Colonic mucosa (tissue), 4 donors: ENCODE results near the gene SLC39A3. TPM values are rescaled to one million over a fixed set of nuclear protein-coding genes. Genes with fewer than 3 reads are reported as not detected.

Experiments used
- DNase-seq: peaks from one replicate; pipeline ENCODE4 v3.0.0-alpha.2; 2020
- H3K27ac ChIP-seq: fragments of 200-600 bp; one replicate; pipeline ENCODE4 v1.8.0; 2021
- H3K27me3 ChIP-seq: fragments of 200-600 bp; one replicate; pipeline ENCODE4 v1.8.0; 2021
- H3K36me3 ChIP-seq: fragments of 200-600 bp; one replicate; pipeline ENCODE4 v1.8.0; 2021
- H3K4me1 ChIP-seq: fragments of 200-600 bp; one replicate; pipeline ENCODE4 v1.8.0; 2021; ENCODE audit warnings: mild to moderate bottlenecking
- H3K4me3 ChIP-seq: fragments of 200-600 bp; one replicate; pipeline ENCODE4 v1.8.0; 2021
- H3K9ac ChIP-seq, 2 donors: one replicate each; pipeline ENCODE4 v1.7.0; 2013; ENCODE audit warnings: control low read depth in 2 of 2, low read depth in 2 of 2, low read length in 2 of 2
- H3K9me3 ChIP-seq: fragments of 200-600 bp; one replicate; pipeline ENCODE4 v1.8.0; 2021
- intact Hi-C: fragments of 100-400 bp; cut with DNase I; formaldehyde crosslinking; loops from one replicate; pipeline ENCODE4 v1.14.1; 2022
- total RNA-seq, 2 donors: library from RNA; stranded (reverse); fragmentation: NEBNext Ultra II Directional in 1 of 2; extraction: Animal tissue kit (Norgen Biotek cat#: 25700) in 1 of 2; gene quantifications; one replicate each; pipeline ENCODE4 v1.2.1, GENCODE V29; 2021
- TF ChIP-seq, protein P1 (sequence below): fragments of 200-600 bp; IDR thresholded peaks from one replicate; pipeline ENCODE4 v1.8.0; 2022; ENCODE audit warnings: antibody characterized with exemption, mild to moderate bottlenecking
- donor health status: healthy.
- donor health status: DM: no; HTN: no; CAD: no.
- donor health status: DM: no; HTN: no; CAD: no.

SLC39A3 gene
- total RNA-seq, 2 donors from 2014 or later, result 14.8 to 34.3 TPM

DNA sequence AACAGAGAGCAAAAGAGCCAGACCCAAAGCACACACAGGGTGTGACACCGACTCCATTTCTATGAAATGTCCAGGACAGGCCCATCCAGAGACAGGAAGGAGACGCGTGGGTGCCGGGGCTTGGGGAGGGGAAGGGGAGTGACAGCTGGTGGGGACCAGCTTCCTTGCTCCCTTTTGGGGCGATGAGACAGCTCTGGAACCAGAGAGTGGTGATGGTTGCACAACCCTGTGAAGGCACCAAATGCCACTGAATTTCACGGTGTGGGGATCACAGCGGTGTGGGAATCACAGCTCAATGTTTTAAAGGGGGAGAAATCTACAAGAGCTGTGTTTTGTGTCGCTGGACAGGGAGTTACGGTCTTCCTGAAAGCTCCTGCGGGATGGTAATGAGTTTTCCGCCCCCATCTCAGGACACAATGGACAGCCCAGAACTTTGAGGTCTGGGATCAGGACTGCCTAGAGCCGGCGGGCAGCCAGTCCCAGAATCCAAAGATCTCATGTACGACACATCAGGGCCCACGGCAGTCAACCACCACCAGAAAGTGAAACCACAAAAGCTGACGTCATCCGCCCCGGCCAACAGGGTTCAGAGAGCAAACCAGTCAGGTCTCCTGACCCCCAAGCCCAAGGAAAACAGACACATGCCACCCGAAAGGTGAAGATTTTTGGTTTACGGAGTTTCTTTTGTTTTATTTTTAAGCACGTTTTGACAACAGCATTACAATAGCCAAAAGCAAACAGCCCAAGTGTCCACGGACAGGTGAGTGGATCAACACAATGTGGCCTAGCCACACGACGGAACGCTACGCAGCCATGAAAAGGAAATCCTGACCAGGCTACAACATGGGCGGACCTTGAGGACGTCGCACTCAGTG is 36.0 kb upstream of the SLC39A3 start:
- Histone ChIP-seq H3K27me3 (no peaks in the 10 kb centered on the region), H3K4me3 (no peak overlapping the region), H3K4me1 (peaks cover 6% of the 10 kb centered on the region), H3K27ac (peak overlapping the region; percentile 43), H3K9me3 (no peaks in the 10 kb centered on the region), H3K36me3 (no peaks in the 10 kb centered on the region), H3K9ac (peak overlapping the region; percentile 35 to 56)
- DNase-seq, result peak; percentile 45
- intact Hi-C loops, result no loop called here
- TF ChIP-seq, protein P1, sequence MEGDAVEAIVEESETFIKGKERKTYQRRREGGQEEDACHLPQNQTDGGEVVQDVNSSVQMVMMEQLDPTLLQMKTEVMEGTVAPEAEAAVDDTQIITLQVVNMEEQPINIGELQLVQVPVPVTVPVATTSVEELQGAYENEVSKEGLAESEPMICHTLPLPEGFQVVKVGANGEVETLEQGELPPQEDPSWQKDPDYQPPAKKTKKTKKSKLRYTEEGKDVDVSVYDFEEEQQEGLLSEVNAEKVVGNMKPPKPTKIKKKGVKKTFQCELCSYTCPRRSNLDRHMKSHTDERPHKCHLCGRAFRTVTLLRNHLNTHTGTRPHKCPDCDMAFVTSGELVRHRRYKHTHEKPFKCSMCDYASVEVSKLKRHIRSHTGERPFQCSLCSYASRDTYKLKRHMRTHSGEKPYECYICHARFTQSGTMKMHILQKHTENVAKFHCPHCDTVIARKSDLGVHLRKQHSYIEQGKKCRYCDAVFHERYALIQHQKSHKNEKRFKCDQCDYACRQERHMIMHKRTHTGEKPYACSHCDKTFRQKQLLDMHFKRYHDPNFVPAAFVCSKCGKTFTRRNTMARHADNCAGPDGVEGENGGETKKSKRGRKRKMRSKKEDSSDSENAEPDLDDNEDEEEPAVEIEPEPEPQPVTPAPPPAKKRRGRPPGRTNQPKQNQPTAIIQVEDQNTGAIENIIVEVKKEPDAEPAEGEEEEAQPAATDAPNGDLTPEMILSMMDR, result no peak

DNA sequence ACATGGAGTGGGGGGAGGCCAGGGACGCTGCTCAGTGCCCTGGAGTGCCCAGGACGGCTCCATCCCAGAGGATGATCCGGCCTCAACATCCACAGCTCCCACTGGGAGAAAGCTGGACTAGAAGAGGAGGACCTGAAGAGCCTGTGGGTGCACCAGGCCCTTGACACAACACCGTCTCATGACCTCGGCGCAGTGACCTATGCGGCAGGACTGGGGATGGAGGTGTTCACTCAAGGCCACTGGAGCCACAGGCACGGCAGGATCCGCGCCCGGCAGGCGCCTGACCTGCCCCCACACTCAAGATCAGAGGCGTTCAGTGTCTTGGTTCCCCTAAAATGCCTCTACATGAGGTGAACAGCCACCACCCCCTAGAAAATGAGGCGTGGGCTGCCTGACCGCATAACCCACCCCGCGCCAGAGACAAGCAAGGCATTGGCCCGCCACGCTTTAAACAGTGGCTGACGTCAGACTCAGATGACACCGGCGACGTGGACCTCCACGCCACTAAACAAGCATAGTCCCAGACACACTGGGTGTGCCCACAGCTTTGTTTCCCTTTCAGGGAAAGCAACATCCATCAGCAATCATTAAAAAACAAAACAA is 35.2 kb upstream of the SLC39A3 start:
- Histone ChIP-seq H3K36me3 (no peaks in the 10 kb centered on the region), H3K9ac (peak overlapping the region; percentile 35 to 43), H3K4me3 (no peak overlapping the region), H3K27ac (peak overlapping the region; percentile 43), H3K4me1 (peaks cover 6% of the 10 kb centered on the region), H3K9me3 (no peaks in the 10 kb centered on the region), H3K27me3 (no peaks in the 10 kb centered on the region)
- intact Hi-C loops, result no loop called here
- no peak for DNase-seq
- TF ChIP-seq, protein P1, result no peak

DNA sequence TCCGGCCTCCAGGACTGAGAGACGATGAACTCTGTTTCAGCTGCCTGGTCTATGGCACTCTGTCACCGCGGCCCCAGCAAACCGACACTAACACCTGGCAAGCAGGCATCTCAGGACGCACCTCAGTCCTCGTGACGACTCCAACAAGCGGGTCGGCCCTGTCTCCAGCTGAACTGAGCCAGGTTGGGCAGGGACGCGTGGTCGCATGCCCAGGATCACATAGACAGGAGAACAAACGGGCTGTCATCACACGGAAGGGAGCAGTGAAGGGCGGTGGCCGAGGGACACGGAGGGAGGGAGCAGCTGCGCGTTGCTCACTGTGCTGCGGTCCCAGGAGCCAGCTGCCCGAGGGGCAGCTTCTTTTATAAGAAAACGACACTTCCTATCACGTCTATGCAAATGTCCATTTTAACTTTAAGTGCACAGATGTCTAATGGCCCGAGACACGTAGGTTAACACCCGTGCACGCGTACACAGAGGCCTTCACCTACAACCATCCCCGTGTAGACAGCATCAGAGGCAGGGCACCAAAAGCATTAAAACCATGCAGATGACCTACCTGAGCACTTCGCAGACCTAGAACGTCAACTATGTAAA is 34.4 kb upstream of the SLC39A3 start:
- H3K27me3 ChIP-seq, result no peaks in the 10 kb centered on the region
- intact Hi-C loops, result no loop called here
- H3K4me1 ChIP-seq, result peaks cover 6% of the 10 kb centered on the region
- no peak overlapping the region for H3K9ac ChIP-seq
- H3K27ac ChIP-seq, result no peak overlapping the region
- no peaks in the 10 kb centered on the region for H3K9me3 ChIP-seq
- no peak for DNase-seq
- TF ChIP-seq, protein P1, result no peak
- no peaks in the 10 kb centered on the region for H3K36me3 ChIP-seq
- H3K4me3 ChIP-seq, result no peak overlapping the region

DNA sequence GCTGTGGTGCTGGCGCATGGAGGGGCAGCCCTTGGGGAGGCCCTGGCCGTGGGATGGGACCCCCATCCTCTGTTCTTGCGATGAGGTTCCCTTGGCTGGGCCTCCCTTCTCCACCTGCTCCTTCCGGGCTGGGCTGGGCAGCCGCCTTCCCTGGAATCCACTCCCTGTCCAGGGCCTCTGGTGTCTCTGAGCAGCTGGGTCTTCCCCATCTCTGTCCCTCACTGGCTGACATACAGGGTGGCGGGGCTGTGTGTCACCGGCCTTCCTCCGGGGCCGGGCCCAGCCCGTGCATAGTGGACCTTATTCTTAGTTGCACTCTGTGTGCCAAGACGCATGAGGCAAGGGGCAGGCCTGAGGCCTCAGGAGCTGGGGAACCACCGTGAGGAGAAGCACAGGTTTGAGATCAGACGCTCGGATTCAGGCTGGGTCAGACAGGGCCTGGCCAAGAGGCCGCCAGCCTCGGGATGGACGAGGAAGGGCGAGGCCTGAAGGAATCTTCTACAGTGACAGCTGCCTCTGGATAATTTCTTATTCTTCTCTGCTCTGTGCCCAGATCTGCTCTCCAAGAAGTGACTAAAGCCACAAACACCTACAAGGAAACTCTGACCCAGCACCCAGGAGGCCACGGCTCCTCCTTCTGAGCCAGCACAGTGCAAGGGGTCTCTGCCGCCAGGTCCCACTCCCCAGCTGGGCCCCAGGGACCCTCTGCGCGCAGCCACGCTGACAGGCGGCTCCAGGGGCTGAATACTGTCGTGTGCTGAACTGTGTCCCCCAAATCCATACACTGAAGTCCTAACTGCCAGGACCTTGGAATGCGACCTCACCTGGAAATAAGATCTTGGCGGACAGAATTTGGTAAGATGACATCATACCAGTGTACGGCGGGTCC is 32.2 kb upstream of the SLC39A3 start:
- TF ChIP-seq, protein P1, result no peak
- no peak overlapping the region for H3K27ac ChIP-seq

More for the DNA sequence above, 32.2 kb upstream of the SLC39A3 start:
- H3K4me3 ChIP-seq, result no peak overlapping the region
- H3K9ac ChIP-seq, result no peak overlapping the region
- H3K9me3 ChIP-seq, result no peaks in the 10 kb centered on the region
- no peaks in the 10 kb centered on the region for H3K36me3 ChIP-seq
- DNase-seq, result no peak
- no peaks in the 10 kb centered on the region for H3K27me3 ChIP-seq
- intact Hi-C loops, result no loop called here
- peaks cover 6% of the 10 kb centered on the region for H3K4me1 ChIP-seq
